Measurements from ENCODE around the gene DERA. TPM values are rescaled to one million over a fixed set of nuclear protein-coding genes. Genes with fewer than 3 reads are reported as not detected.
"Not testable (repeated sequence)": the region's sequence is repeated elsewhere in the genome, so short reads cannot be mapped to it uniquely, and the experiment has no call there.

Gene DERA
- total and polyA plus RNA-seq, 10 donors: 14.5 to 35.4 (median 27.6) TPM

GRCh38 chr12:16056910-16057309 is 145.8 kb downstream of the DERA start:
- Histone ChIP-seq H3K36me3 (no peaks in the 10 kb centered on the region), H3K27me3 (replicated peaks in 1 of 7) (no peaks in the 10 kb centered on the region), H3K4me1 (no peaks in the 10 kb centered on the region), H3K27ac (no peak overlapping the region), H3K9me3 (peaks cover 0 to 48% (median 38%) of the 10 kb centered on the region in 8 donors), H3K4me3 (no peak overlapping the region)
- WGBS, 5 donors: 88 to 93% (median 91%) methylated on average over 6 of the region's 6 CpGs
- TF ChIP-seq POLR2AphosphoS5 (IDR thresholded peaks at IDR 0.05) (no peak), POLR2A (IDR thresholded peaks at IDR 0.05) (no peak), CTCF (IDR thresholded peaks at IDR 0.05 in 8 of 11, conservative IDR thresholded peaks at IDR 0.05 in 3 of 11) (no peak)
- intact Hi-C loops (cut with DNase I; ENCODE audit: low total_unique reads): no loop called here
- DNase-seq: no peak

GRCh38 chr12:16057351-16057751 is 146.2 kb downstream of the DERA start:
- H3K27ac ChIP-seq; H3K36me3 ChIP-seq; intact Hi-C loops (cut with DNase I; ENCODE audit: low total_unique reads); DNase-seq; H3K27me3 ChIP-seq (replicated peaks in 1 of 7); H3K4me1 ChIP-seq; H3K4me3 ChIP-seq: not testable (repeated sequence)
- peaks cover 0 to 44% (median 35%) of the 10 kb centered on the region in 8 donors for H3K9me3 ChIP-seq
- WGBS, 5 donors: 93 to 96% (median 96%) methylated on average over 12 to 34 of the region's 34 CpGs

GRCh38 chr12:16062611-16063010 is 151.5 kb downstream of the DERA start:
- Histone ChIP-seq H3K4me1 (no peaks in the 10 kb centered on the region), H3K36me3 (no peaks in the 10 kb centered on the region), H3K9me3 (peaks cover 0 to 3% (median under 1%) of the 10 kb centered on the region in 8 donors), H3K27ac (no peak overlapping the region), H3K4me3 (no peak overlapping the region), H3K27me3 (replicated peaks in 1 of 7) (no peaks in the 10 kb centered on the region)
- no peak for TF ChIP-seq CTCF (IDR thresholded peaks at IDR 0.05 in 8 of 11, conservative IDR thresholded peaks at IDR 0.05 in 3 of 11)
- no peak for TF ChIP-seq POLR2A (IDR thresholded peaks at IDR 0.05)
- TF ChIP-seq POLR2AphosphoS5 (IDR thresholded peaks at IDR 0.05): no peak
- no peak for DNase-seq
- 78 to 92% (median 84%) methylated on average over 1 of the region's 1 CpG for WGBS, 5 donors
- intact Hi-C loops (cut with DNase I; ENCODE audit: low total_unique reads): no loop called here

- no peaks in the 10 kb centered on the region for H3K4me1 ChIP-seq
- DNase-seq: no peak
- no peaks in the 10 kb centered on the region for H3K36me3 ChIP-seq
- WGBS, 5 donors: 86 to 97% (median 90%) methylated on average over 1 of the region's 1 CpG
- no peak overlapping the region for H3K27ac ChIP-seq
- H3K9me3 ChIP-seq: no peaks in the 10 kb centered on the region
- H3K4me3 ChIP-seq: no peak overlapping the region
- intact Hi-C loops (cut with DNase I; ENCODE audit: low total_unique reads): no loop called here
- no peaks in the 10 kb centered on the region for H3K27me3 ChIP-seq (replicated peaks in 1 of 7)
- TF ChIP-seq CTCF (IDR thresholded peaks at IDR 0.05 in 8 of 11, conservative IDR thresholded peaks at IDR 0.05 in 3 of 11) (no peak), POLR2AphosphoS5 (IDR thresholded peaks at IDR 0.05) (no peak), POLR2A (IDR thresholded peaks at IDR 0.05) (no peak)
Observed at GRCh38 chr12:16063726-16064125, 152.6 kb downstream of the DERA start.

- no peak overlapping the region for H3K27ac ChIP-seq
- DNase-seq: no peak
- H3K4me3 ChIP-seq: no peak overlapping the region
- peaks cover 0 to 7% (median 0%) of the 10 kb centered on the region in 6 donors for H3K4me1 ChIP-seq
- intact Hi-C loops (cut with DNase I; ENCODE audit: low total_unique reads): no loop called here
- TF ChIP-seq POLR2A (IDR thresholded peaks at IDR 0.05) (no peak), CTCF (IDR thresholded peaks at IDR 0.05 in 8 of 11, conservative IDR thresholded peaks at IDR 0.05 in 3 of 11) (no peak), POLR2AphosphoS5 (IDR thresholded peaks at IDR 0.05) (no peak)
- 14 to 24% (median 19%) methylated on average over 5 of the region's 5 CpGs for WGBS, 5 donors
- H3K9me3 ChIP-seq: no peaks in the 10 kb centered on the region
- no peaks in the 10 kb centered on the region for H3K36me3 ChIP-seq
- peaks cover 0 to 14% (median 0%) of the 10 kb centered on the region in 7 donors for H3K27me3 ChIP-seq (replicated peaks in 1 of 7)
Observed at GRCh38 chr12:16070113-16070512, 159.0 kb downstream of the DERA start.
